Measurements from ENCODE around the gene RPS25.
"Not testable (repeated sequence)": the region's sequence is repeated elsewhere in the genome, so short reads cannot be mapped to it uniquely, and the experiment has no call there.

The RPS25 gene

GRCh38 chr11:119039471-119039870 lies 21.3 kb upstream of the RPS25 start:
- not testable (repeated sequence) for DNase-seq (ENCODE audit: low read depth in 2 of 2)

GRCh38 chr11:119038884-119039283 lies 20.7 kb upstream of the RPS25 start:
- no peak for DNase-seq (ENCODE audit: low read depth in 2 of 2)

GRCh38 chr11:119034813-119035212 lies 16.7 kb upstream of the RPS25 start:
- DNase-seq (ENCODE audit: low read depth in 2 of 2), result no peak

- DNase-seq (ENCODE audit: low read depth in 2 of 2), result not testable (repeated sequence)
Observed at GRCh38 chr11:119033421-119033820, 15.3 kb upstream of the RPS25 start.

- DNase-seq (ENCODE audit: low read depth in 2 of 2), result no peak
Observed at GRCh38 chr11:119031912-119032280, 13.8 kb upstream of the RPS25 start.

- DNase-seq (ENCODE audit: low read depth in 2 of 2), result peak; percentile 98 to 100
Observed at GRCh38 chr11:119030329-119031047, 12.3 kb upstream of the RPS25 start, which contains the start of gene SLC37A4. Gene SLC37A4, minus strand, starts transcription at chr11:119030877.

- DNase-seq (ENCODE audit: low read depth in 2 of 2), result no peak
Observed at GRCh38 chr11:119030029-119030328, 11.8 kb upstream of the RPS25 start.

- peak in 1 of 2 donors; percentile 37 for DNase-seq (ENCODE audit: low read depth in 2 of 2)
Observed at GRCh38 chr11:119029340-119030028, 11.3 kb upstream of the RPS25 start.

- DNase-seq (ENCODE audit: low read depth in 2 of 2), result no peak
Observed at GRCh38 chr11:119029069-119029339, 10.9 kb upstream of the RPS25 start.

GRCh38 chr11:119028346-119029068 lies 10.4 kb upstream of the RPS25 start:
- no peak for DNase-seq (ENCODE audit: low read depth in 2 of 2)

- no peak for DNase-seq (ENCODE audit: low read depth in 2 of 2)
Observed at GRCh38 chr11:119027561-119028345, 9.6 kb upstream of the RPS25 start.

- DNase-seq (ENCODE audit: low read depth in 2 of 2), result no peak
Observed at GRCh38 chr11:119026970-119027369, 8.8 kb upstream of the RPS25 start.

GRCh38 chr11:119025978-119026766 lies 8.0 kb upstream of the RPS25 start:
- DNase-seq (ENCODE audit: low read depth in 2 of 2), result no peak

GRCh38 chr11:119025541-119025940 lies 7.4 kb upstream of the RPS25 start:
- no peak for DNase-seq (ENCODE audit: low read depth in 2 of 2)

- no peak for DNase-seq (ENCODE audit: low read depth in 2 of 2)
Observed at GRCh38 chr11:119025099-119025473, 6.9 kb upstream of the RPS25 start.

- DNase-seq (ENCODE audit: low read depth in 2 of 2), result no peak
Observed at GRCh38 chr11:119024430-119025098, 6.4 kb upstream of the RPS25 start.

GRCh38 chr11:119023741-119024140 lies 5.6 kb upstream of the RPS25 start:
- DNase-seq (ENCODE audit: low read depth in 2 of 2), result no peak

GRCh38 chr11:119021631-119022030 lies 3.5 kb upstream of the RPS25 start:
- no peak for DNase-seq (ENCODE audit: low read depth in 2 of 2)

- DNase-seq (ENCODE audit: low read depth in 2 of 2), result no peak
Observed at GRCh38 chr11:119019996-119020395, 1.9 kb upstream of the RPS25 start.

GRCh38 chr11:119017377-119017776 lies 766 bp downstream of the RPS25 start:
- not testable (repeated sequence) for DNase-seq (ENCODE audit: low read depth in 2 of 2)

Measured in activated CD4-positive, alpha-beta T cell treated with anti-CD3 and anti-CD28 coated beads for 24 hours (primary cell).